GM12878 (cell line): ENCODE results near the gene BBC3. TPM values are rescaled to one million over a fixed set of nuclear protein-coding genes. Genes with fewer than 3 reads are reported as not detected.

Experiments used
- ATAC-seq: fragments of 200-7000 bp; cut with Tn5 transposase; 3 replicates; pipeline ENCODE4 v1.9.1; 2020; ENCODE audit warnings: mild to moderate bottlenecking, moderate library complexity
- BruUV-seq: library from RNA; stranded (reverse); fragments of 400-500 nt; replicated peaks from 2 replicates; lab custom pipeline; 2021; lab: Mats Ljungman, UMichigan
- CTCF ChIA-PET: fragments of 300-600 bp; sonication (Branson Sonifier 250); formaldehyde crosslinking; extraction: SDS; loops from one replicate; lab custom pipeline; 2021; ENCODE audit warnings: inconsistent platforms; lab: Yijun Ruan, JAX
- POLR2A ChIA-PET: fragments of 350-600 bp; formaldehyde crosslinking; extraction: SDS; loops from one replicate; lab custom pipeline; 2021; ENCODE audit warnings: inconsistent platforms; lab: Charles Lee
- RAD21 ChIA-PET: fragments of 300-600 bp; sonication (Branson Sonifier 250); formaldehyde crosslinking; loops from one replicate; lab custom pipeline; 2023; ENCODE audit warnings: antibody characterized with exemption; ENCODE audit not compliant: unreplicated experiment; lab: Charles Lee
- SMC1A ChIA-PET: fragments of 300-600 bp; sonication (Branson Sonifier 250); formaldehyde crosslinking; loops from one replicate; lab custom pipeline; 2023; ENCODE audit not compliant: unreplicated experiment, uncharacterized antibody; lab: Charles Lee
- DNase-seq: peaks from one replicate; pipeline ENCODE4 v3.0.0-alpha.2; 2011; ENCODE audit warnings: low read depth, low spot score
- FAIRE-seq: peaks from 3 replicates; lab custom pipeline; 2011; peaks lifted over from hg19 to GRCh38; lab: Jason Lieb, UNC
- H2AFZ ChIP-seq: 2 replicates; pipeline ENCODE4 v1.6.0; 2011; ENCODE audit warnings: low read depth, low read length, control low read depth; ENCODE audit not compliant: control insufficient read depth
- H3K27ac ChIP-seq: 2 replicates; pipeline ENCODE4 v1.5.1; 2011; ENCODE audit warnings: control low read depth; ENCODE audit not compliant: control insufficient read depth, insufficient read depth
- H3K27me3 ChIP-seq, 2 experiments: replicated peaks in 1 of 2; 2 replicates each; pipeline versions ENCODE4 v1.6.0 to v1.6.1; 2011; ENCODE audit warnings: low read length in 1 of 2; ENCODE audit not compliant: control insufficient read depth in 2 of 2, insufficient read depth in 2 of 2
- H3K36me3 ChIP-seq, 2 experiments: 2 replicates each; pipeline ENCODE4 v1.5.1; 2011; ENCODE audit warnings: low read length in 1 of 2; ENCODE audit not compliant: control insufficient read depth in 2 of 2, insufficient read depth in 2 of 2
- H3K4me1 ChIP-seq: 2 replicates; pipeline ENCODE4 v1.6.1; 2011; ENCODE audit warnings: mild to moderate bottlenecking, low read length, moderate library complexity, mixed read lengths; ENCODE audit not compliant: control insufficient read depth, insufficient read depth
- H3K4me2 ChIP-seq: 2 replicates; pipeline ENCODE4 v1.6.0; 2011; ENCODE audit warnings: control low read depth; ENCODE audit not compliant: control insufficient read depth, insufficient read depth
- H3K4me3 ChIP-seq: fragments of 200-600 bp; sonication (generic); 2 replicates; pipeline ENCODE4 v1.5.1; 2016
- H3K79me2 ChIP-seq: 2 replicates; pipeline ENCODE4 v1.6.0; 2011; ENCODE audit warnings: low read length; ENCODE audit not compliant: control insufficient read depth, insufficient read depth
- H3K9ac ChIP-seq: 2 replicates; pipeline ENCODE4 v1.8.0; 2011; ENCODE audit warnings: low read length, control low read depth, mixed read lengths; ENCODE audit not compliant: control insufficient read depth, insufficient read depth
- H3K9me3 ChIP-seq: replicated peaks from 3 replicates; pipeline ENCODE4 v1.5.1; 2011; ENCODE audit warnings: mild to moderate bottlenecking, low read length; ENCODE audit not compliant: control insufficient read depth, insufficient read depth
- H4K20me1 ChIP-seq: 2 replicates; pipeline ENCODE4 v1.6.0; 2011; ENCODE audit not compliant: control insufficient read depth, insufficient read depth
- CBX3 ChIP-seq: fragments of 200-600 bp; sonication (generic); IDR thresholded peaks from 2 replicates; pipeline ENCODE4 v1.6.1; 2016; ENCODE audit warnings: low read depth, borderline replicate concordance
- CHD1 ChIP-seq: IDR thresholded peaks from 2 replicates; pipeline ENCODE4 v1.6.1; 2012; ENCODE audit warnings: low read depth, low read length, improper control_type of control experiment
- EP300 ChIP-seq, 2 experiments: fragments of 150-350 bp in 1 of 2; IDR thresholded peaks; 2 replicates each; pipeline ENCODE4 v1.6.1; 2011 to 2012; ENCODE audit warnings: low read depth in 2 of 2, low read length in 2 of 2, borderline replicate concordance in 1 of 2, improper control_type of control experiment in 1 of 2, inconsistent platforms in 1 of 2; ENCODE audit not compliant: control insufficient read depth in 1 of 2
- ESRRA ChIP-seq: IDR thresholded peaks from 2 replicates; pipeline ENCODE4 v1.6.1; 2012; ENCODE audit warnings: mild to moderate bottlenecking, low read length, improper control_type of control experiment
- IRF5 ChIP-seq: fragments of 450-650 bp; IDR thresholded peaks from 2 replicates; pipeline ENCODE4 v1.6.1; 2017; ENCODE audit warnings: borderline replicate concordance
- JUND ChIP-seq: IDR thresholded peaks from 2 replicates; pipeline ENCODE4 v1.6.1; 2012; ENCODE audit warnings: low read depth, mild to moderate bottlenecking, low read length, improper control_type of control experiment, moderate library complexity
- KAT2A ChIP-seq: conservative IDR thresholded peaks from 2 replicates; pipeline ENCODE4 v1.6.1; 2011; ENCODE audit warnings: low read depth, low read length; ENCODE audit not compliant: control insufficient read depth
- MLLT1 ChIP-seq: fragments of 450-650 bp; IDR thresholded peaks from 2 replicates; pipeline ENCODE4 v1.6.1; 2016; ENCODE audit warnings: mild to moderate bottlenecking
- POLR2AphosphoS2 ChIP-seq: IDR thresholded peaks from 2 replicates; pipeline ENCODE4 v1.6.1; 2011; ENCODE audit warnings: low read depth, mild to moderate bottlenecking, low read length, improper control_type of control experiment, moderate library complexity
- WGBS: methylation state at CpG from one replicate; pipeline ENCODE4 v1.1.6; 2016; ENCODE audit warnings: low lambda C conversion rate; ENCODE audit not compliant: insufficient replicate concordance, insufficient coverage; ENCODE audit errors: missing lambda C conversion rate; 5-methylcytosine and 5-hydroxymethylcytosine counted together
- in situ Hi-C: fragments of 300-500 bp; cut with MboI; formaldehyde crosslinking; loops from 9 replicates; pipeline ENCODE4 v1.14.3; 2018; ENCODE audit warnings: mixed read lengths
- intact Hi-C: fragments of 100-400 bp; cut with micrococcal nuclease; formaldehyde crosslinking; loops from one replicate; pipeline ENCODE4 v1.14.2; 2022; ENCODE audit not compliant: unreplicated experiment
- polyA plus RNA-seq, 11 experiments: library from polyadenylated mRNA; depleted of rRNA in 4 of 11; unstranded in 6 of 11; stranded (reverse) in 5 of 11; fragments of >200 nt; fragmentation: Nextera tagmentation in 4 of 11; fragmentation: Illumina TruSeq in 1 of 11; extraction: Ambion mirVana in 4 of 11; extraction: Trizol in 1 of 11; gene quantifications; 1 replicate in 1 of 11; 2 replicates in 10 of 11; pipeline versions ENCODE4 v1.2.1 to v1.2.3, GENCODE V29; 2011 to 2016; ENCODE audit warnings: inconsistent platforms in 2 of 11, missing spikeins in 2 of 11, low read depth in 1 of 11
- total RNA-seq, 4 experiments: library from RNA; depleted of rRNA in 3 of 4; stranded (reverse); fragments of >200 nt in 3 of 4; fragmentation: Illumina TruSeq in 1 of 4; extraction: Trizol in 1 of 4; gene quantifications; 2 replicates each; pipeline versions ENCODE4 v1.2.1 to v1.2.3, GENCODE V29; 2013 to 2021

The BBC3 gene
- total and polyA plus RNA-seq, 10 of the 15 experiments (the other 5 are each of a cell fraction or from before 2014, with no cell fraction given) = 0.10 to 17.9 (median 7.5) TPM

GRCh38 chr19:47271949-47272348 is 41.0 kb upstream of the BBC3 start:
- no peaks in the 10 kb centered on the region for H3K27me3 ChIP-seq
- in situ Hi-C loops (no loop called here), intact Hi-C loops (loop anchor here (2.0 kb wide), 1 partner anchor 15 kb away; the partner anchor contains the start of gene CCDC9)
- SMC1A ChIA-PET = interaction anchor here (1.0 to 1.2 kb wide), 3 partner anchors 9 to 28 kb away, joined by 3 to 4 read pairs (median 4); no protein-coding TSS in a partner anchor
- H3K79me2 ChIP-seq = no peaks in the 10 kb centered on the region; the same call in 1 of the 2 replicates
- peaks cover 10% of the 10 kb centered on the region for H3K4me1 ChIP-seq
- FAIRE-seq (no peak), DNase-seq (no peak), ATAC-seq (no peak)
- WGBS = 92% methylated on average over 5 of the region's 6 CpGs
- H3K27ac ChIP-seq = no peak overlapping the region
- TF ChIP-seq ESRRA (no peak), MLLT1 (no peak), KAT2A (no peak)
- peaks cover 4% of the 10 kb centered on the region; the same call in 1 of the 2 replicates for H4K20me1 ChIP-seq
- H3K36me3 ChIP-seq = peaks cover 0 to 1% of the 10 kb centered on the region in 2 experiments; a peak in 2 of 4 replicates
- no TSS peak for BruUV-seq
- no peak overlapping the region for H2AFZ ChIP-seq
- no peaks in the 10 kb centered on the region for H3K9me3 ChIP-seq
- CTCF ChIA-PET = interaction anchor here (1.2 kb wide), 1 partner anchor 9 kb away, joined by 3 read pairs; no protein-coding TSS in a partner anchor
- RAD21 ChIA-PET = no interaction called here
- POLR2A ChIA-PET = interaction anchor here (0.6 to 1.5 kb wide), 4 partner anchors 9 to 36 kb away, joined by 3 to 5 read pairs (median 4); partner anchors contain the start of gene CCDC9
- no peak overlapping the region for H3K9ac ChIP-seq
- no peak overlapping the region for H3K4me3 ChIP-seq
- no peak overlapping the region for H3K4me2 ChIP-seq

GRCh38 chr19:47270408-47270807 is 39.4 kb upstream of the BBC3 start:
- intact Hi-C loops = no loop called here
- SMC1A ChIA-PET = interaction anchor here (1.2 kb wide), 1 partner anchor 158 kb away, joined by 3 read pairs; no protein-coding TSS in a partner anchor

More at GRCh38 chr19:47270408-47270807, 39.4 kb upstream of the BBC3 start:
- H3K36me3 ChIP-seq = peaks cover 2 to 4% of the 10 kb centered on the region in 2 experiments; a peak in 2 of 4 replicates
- WGBS = 78% methylated on average over 9 of the region's 10 CpGs
- no peak for TF ChIP-seq EP300 (IDR thresholded peaks at IDR 0.05; ENCODE audit: borderline replicate concordance in 1 of 2, control insufficient read depth in 1 of 2, low read depth in 2 of 2, low read length in 2 of 2)
- no peak for TF ChIP-seq JUND
- TF ChIP-seq POLR2AphosphoS2 = no peak
- TF ChIP-seq IRF5 = no peak
- no peak for TF ChIP-seq CBX3
- TF ChIP-seq CHD1 = no peak
- no peak for TF ChIP-seq MLLT1
- FAIRE-seq = no peak
- H3K9ac ChIP-seq = no peak overlapping the region
- peaks cover 7% of the 10 kb centered on the region for H3K4me1 ChIP-seq
- ChIA-PET CTCF (no interaction called here), POLR2A (no interaction called here), RAD21 (no interaction called here)
- in situ Hi-C loops = no loop called here
- ATAC-seq = no peak
- no TSS peak for BruUV-seq
- DNase-seq = no peak
- no peak overlapping the region for H3K4me3 ChIP-seq
- no peak overlapping the region for H3K4me2 ChIP-seq
- no peak overlapping the region for H2AFZ ChIP-seq
- H3K9me3 ChIP-seq = no peaks in the 10 kb centered on the region
- no peaks in the 10 kb centered on the region; the same call in 1 of the 2 replicates for H3K79me2 ChIP-seq
- H4K20me1 ChIP-seq = peaks cover 2% of the 10 kb centered on the region; the same call in 1 of the 2 replicates
- no peak overlapping the region for H3K27ac ChIP-seq
- H3K27me3 ChIP-seq = no peaks in the 10 kb centered on the region
